Measurements from ENCODE around the gene GRK5.

DNA sequence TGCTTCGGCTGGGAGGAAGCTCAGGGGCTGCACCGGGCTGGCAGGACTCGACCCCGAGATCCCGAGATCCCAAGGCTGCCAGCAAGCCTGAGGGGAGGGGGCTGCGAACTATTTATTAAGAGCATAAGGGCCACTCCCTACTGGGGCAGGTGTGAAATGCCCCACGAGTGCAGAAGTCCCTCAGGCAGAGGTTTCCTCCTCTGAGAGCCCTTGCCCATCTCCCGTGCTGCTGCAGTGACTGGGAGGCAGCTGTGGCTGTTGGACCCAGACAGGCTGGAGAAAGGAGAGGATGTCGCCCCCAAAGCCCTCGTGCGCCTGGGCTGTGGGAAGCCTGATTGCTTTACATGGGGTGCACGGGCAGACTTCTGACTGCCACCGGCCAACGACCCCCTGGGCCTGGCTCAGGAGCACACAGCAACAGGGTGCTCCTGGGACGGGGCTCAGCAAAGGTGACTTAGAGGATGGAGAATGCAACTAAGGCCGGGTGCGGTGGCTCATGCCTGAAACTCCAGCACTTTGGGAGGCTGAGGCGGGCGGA, 295.3 kb downstream of the GRK5 start:
- TF ChIP-seq, protein P1, sequence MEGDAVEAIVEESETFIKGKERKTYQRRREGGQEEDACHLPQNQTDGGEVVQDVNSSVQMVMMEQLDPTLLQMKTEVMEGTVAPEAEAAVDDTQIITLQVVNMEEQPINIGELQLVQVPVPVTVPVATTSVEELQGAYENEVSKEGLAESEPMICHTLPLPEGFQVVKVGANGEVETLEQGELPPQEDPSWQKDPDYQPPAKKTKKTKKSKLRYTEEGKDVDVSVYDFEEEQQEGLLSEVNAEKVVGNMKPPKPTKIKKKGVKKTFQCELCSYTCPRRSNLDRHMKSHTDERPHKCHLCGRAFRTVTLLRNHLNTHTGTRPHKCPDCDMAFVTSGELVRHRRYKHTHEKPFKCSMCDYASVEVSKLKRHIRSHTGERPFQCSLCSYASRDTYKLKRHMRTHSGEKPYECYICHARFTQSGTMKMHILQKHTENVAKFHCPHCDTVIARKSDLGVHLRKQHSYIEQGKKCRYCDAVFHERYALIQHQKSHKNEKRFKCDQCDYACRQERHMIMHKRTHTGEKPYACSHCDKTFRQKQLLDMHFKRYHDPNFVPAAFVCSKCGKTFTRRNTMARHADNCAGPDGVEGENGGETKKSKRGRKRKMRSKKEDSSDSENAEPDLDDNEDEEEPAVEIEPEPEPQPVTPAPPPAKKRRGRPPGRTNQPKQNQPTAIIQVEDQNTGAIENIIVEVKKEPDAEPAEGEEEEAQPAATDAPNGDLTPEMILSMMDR (IDR thresholded peaks at IDR 0.05 in 4 of 5, conservative IDR thresholded peaks at IDR 0.05 in 1 of 5), result no peak
- no peak for TF ChIP-seq POLR2A (IDR thresholded peaks at IDR 0.05)
